HCT116 (cell line): ENCODE results near the gene JAGN1.

ENCODE experiments used
- ATF3 ChIP-seq: IDR thresholded peaks from 2 replicates; pipeline ENCODE4 v1.6.1; 2012
- CEBPB ChIP-seq: IDR thresholded peaks from 2 replicates; pipeline ENCODE4 v1.6.1; 2012; ENCODE audit warnings: low read depth
- JUND ChIP-seq: IDR thresholded peaks from 2 replicates; pipeline ENCODE4 v1.6.1; 2012
- POLR2A ChIP-seq: IDR thresholded peaks from 2 replicates; pipeline ENCODE4 v1.7.0; 2011; ENCODE audit warnings: borderline replicate concordance; ENCODE audit not compliant: insufficient read depth, insufficient read length; ENCODE audit errors: extremely low read depth
- POLR2AphosphoS5 ChIP-seq: IDR thresholded peaks from 2 replicates; pipeline ENCODE4 v1.6.1; 2011; ENCODE audit warnings: mild to moderate bottlenecking, low read depth, low read length, moderate library complexity
- RAD21 ChIP-seq: IDR thresholded peaks from 2 replicates; pipeline ENCODE4 v1.6.1; 2012; ENCODE audit warnings: low read depth, mild to moderate bottlenecking
- TCF7L2 ChIP-seq: IDR thresholded peaks from 2 replicates; pipeline ENCODE4 v1.7.0; 2011; ENCODE audit warnings: borderline replicate concordance, inconsistent platforms; ENCODE audit not compliant: insufficient read depth, insufficient read length; ENCODE audit errors: extremely low read depth
- TF ChIP-seq, protein P1 (sequence below), 3 experiments: fragments of 200-600 bp in 1 of 3; sonication (generic) in 1 of 3; IDR thresholded peaks in 2 of 3; conservative IDR thresholded peaks in 1 of 3; 2 replicates each; pipeline ENCODE4 v1.5.1; 2012 to 2017; ENCODE audit warnings: low read depth in 2 of 3, low read length in 2 of 3, antibody characterized with exemption in 1 of 3, borderline replicate concordance in 1 of 3, control low read depth in 1 of 3, mild to moderate bottlenecking in 1 of 3, mixed read lengths in 1 of 3, mixed run types in 1 of 3, moderate library complexity in 1 of 3; ENCODE audit not compliant: insufficient read depth in 1 of 3
- TF ChIP-seq, protein P2 (sequence below): IDR thresholded peaks from 2 replicates; pipeline ENCODE4 v1.6.1; 2011; ENCODE audit warnings: mild to moderate bottlenecking, low read length, moderate library complexity; ENCODE audit not compliant: insufficient replicate concordance; ENCODE audit errors: extremely low read depth

DNA sequence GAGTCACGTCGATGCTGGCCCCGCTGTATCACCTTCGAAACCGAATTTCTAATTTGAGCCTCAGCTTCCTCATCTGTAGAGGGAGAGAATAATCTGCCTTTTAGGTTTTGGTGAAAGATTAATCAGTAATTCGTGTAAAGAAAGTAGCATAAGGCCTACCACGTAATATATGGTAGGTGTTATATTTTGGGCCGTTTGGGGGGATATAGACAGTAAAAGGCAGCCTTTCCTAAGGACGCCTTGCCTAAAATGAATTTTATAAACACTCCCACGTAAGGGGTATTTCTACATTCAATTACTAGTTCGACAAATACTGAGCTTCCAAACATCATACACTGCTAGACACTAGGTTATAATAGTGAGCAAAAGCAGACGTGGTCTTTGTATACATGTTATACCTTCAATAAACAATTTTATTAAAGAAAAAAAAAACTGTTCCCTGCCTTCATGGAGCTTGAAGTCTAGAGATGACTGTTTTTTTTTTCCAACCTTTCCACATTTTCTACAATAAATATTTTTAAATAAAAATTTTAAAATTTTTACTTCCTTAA lies 737 bp downstream of the JAGN1 start:
- TF ChIP-seq, protein P1, sequence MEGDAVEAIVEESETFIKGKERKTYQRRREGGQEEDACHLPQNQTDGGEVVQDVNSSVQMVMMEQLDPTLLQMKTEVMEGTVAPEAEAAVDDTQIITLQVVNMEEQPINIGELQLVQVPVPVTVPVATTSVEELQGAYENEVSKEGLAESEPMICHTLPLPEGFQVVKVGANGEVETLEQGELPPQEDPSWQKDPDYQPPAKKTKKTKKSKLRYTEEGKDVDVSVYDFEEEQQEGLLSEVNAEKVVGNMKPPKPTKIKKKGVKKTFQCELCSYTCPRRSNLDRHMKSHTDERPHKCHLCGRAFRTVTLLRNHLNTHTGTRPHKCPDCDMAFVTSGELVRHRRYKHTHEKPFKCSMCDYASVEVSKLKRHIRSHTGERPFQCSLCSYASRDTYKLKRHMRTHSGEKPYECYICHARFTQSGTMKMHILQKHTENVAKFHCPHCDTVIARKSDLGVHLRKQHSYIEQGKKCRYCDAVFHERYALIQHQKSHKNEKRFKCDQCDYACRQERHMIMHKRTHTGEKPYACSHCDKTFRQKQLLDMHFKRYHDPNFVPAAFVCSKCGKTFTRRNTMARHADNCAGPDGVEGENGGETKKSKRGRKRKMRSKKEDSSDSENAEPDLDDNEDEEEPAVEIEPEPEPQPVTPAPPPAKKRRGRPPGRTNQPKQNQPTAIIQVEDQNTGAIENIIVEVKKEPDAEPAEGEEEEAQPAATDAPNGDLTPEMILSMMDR (IDR thresholded peaks at IDR 0.05 in 2 of 3, conservative IDR thresholded peaks at IDR 0.05 in 1 of 3; ENCODE audit: borderline replicate concordance in 1 of 3, insufficient read depth in 1 of 3, low read depth in 2 of 3, low read length in 2 of 3): no peak
- TF ChIP-seq POLR2A: no peak
- no peak for TF ChIP-seq ATF3
- no peak for TF ChIP-seq RAD21
- TF ChIP-seq, protein P2, sequence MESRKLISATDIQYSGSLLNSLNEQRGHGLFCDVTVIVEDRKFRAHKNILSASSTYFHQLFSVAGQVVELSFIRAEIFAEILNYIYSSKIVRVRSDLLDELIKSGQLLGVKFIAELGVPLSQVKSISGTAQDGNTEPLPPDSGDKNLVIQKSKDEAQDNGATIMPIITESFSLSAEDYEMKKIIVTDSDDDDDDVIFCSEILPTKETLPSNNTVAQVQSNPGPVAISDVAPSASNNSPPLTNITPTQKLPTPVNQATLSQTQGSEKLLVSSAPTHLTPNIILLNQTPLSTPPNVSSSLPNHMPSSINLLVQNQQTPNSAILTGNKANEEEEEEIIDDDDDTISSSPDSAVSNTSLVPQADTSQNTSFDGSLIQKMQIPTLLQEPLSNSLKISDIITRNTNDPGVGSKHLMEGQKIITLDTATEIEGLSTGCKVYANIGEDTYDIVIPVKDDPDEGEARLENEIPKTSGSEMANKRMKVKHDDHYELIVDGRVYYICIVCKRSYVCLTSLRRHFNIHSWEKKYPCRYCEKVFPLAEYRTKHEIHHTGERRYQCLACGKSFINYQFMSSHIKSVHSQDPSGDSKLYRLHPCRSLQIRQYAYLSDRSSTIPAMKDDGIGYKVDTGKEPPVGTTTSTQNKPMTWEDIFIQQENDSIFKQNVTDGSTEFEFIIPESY: no peak
- no peak for TF ChIP-seq POLR2AphosphoS5
- TF ChIP-seq TCF7L2: no peak
- TF ChIP-seq JUND: no peak
- TF ChIP-seq CEBPB: no peak
